Fibroblast of mammary gland (primary cell): ENCODE data around the gene MYCN.

Experiments used
- DNase-seq: peaks from one replicate; pipeline ENCODE4 v3.0.0-alpha.2; 2010; ENCODE audit warnings: low read depth
- H3K4me3 ChIP-seq: 2 replicates; pipeline ENCODE4 v1.5.1; 2011; ENCODE audit warnings: low read depth, mild to moderate bottlenecking, low read length, moderate library complexity; ENCODE audit not compliant: control insufficient read depth
- TF ChIP-seq, protein P1 (sequence below): conservative IDR thresholded peaks from 2 replicates; pipeline ENCODE4 v1.5.1; 2011; ENCODE audit warnings: low read depth, low read length, inconsistent platforms; ENCODE audit not compliant: control insufficient read depth, insufficient read depth

MYCN gene

DNA sequence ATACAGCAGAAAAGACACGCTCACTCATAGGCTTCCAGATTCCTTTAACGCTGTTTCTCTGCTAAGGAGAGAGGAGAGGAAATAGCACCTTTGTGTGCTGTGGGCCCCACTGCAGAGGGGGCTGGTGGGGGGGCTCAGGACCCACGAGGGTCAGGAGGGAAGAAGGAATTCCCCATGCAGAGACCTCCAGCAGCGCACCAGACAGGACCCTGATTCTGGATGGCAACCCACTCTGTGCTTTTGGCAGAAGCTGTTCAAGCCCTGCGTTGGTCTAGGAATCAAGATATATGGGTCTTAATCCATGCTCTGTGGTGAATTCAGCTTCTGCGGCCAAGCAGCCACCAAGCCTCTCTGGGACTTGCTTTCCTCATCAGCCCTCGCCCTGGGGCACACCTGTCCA, 31.0 kb downstream of the MYCN start:
- no peak for DNase-seq
- TF ChIP-seq, protein P1, sequence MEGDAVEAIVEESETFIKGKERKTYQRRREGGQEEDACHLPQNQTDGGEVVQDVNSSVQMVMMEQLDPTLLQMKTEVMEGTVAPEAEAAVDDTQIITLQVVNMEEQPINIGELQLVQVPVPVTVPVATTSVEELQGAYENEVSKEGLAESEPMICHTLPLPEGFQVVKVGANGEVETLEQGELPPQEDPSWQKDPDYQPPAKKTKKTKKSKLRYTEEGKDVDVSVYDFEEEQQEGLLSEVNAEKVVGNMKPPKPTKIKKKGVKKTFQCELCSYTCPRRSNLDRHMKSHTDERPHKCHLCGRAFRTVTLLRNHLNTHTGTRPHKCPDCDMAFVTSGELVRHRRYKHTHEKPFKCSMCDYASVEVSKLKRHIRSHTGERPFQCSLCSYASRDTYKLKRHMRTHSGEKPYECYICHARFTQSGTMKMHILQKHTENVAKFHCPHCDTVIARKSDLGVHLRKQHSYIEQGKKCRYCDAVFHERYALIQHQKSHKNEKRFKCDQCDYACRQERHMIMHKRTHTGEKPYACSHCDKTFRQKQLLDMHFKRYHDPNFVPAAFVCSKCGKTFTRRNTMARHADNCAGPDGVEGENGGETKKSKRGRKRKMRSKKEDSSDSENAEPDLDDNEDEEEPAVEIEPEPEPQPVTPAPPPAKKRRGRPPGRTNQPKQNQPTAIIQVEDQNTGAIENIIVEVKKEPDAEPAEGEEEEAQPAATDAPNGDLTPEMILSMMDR: no peak

DNA sequence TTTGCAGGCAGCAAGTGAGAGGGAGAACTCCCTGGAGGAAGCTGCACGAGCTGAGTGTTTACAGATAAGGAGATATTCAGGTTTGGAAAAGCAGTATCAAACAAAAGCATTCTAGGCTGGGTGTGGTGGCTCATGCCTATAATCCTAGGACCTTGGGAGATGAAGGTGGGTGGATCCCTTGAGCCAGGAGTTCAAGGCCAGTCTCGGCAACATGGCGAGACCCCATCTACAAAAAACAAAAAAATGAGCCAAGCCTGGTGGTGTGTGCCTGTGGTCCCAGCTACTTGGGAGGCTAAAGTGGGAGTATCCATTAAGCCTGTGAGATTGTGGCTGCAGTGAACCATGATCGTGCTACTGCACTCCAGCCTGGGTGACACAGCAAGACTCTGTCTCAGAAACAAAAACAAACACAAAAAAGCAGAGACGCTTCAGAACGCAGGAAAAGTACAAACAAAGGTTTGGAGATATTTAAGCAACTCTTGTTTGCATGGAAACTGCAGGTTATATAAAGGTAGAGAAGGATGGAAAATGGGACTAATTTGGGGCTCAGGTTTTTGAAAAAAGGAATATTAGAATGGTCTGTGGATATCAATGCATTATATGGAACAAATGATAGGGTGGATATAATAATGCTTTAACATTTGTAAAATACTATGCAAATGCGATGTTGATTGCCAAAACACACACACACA, 31.6 kb downstream of the MYCN start:
- no peak overlapping the region for H3K4me3 ChIP-seq
- TF ChIP-seq, protein P1: no peak
- DNase-seq: no peak

More for the DNA sequence above, 31.0 kb downstream of the MYCN start:
- H3K4me3 ChIP-seq: no peak overlapping the region

DNA sequence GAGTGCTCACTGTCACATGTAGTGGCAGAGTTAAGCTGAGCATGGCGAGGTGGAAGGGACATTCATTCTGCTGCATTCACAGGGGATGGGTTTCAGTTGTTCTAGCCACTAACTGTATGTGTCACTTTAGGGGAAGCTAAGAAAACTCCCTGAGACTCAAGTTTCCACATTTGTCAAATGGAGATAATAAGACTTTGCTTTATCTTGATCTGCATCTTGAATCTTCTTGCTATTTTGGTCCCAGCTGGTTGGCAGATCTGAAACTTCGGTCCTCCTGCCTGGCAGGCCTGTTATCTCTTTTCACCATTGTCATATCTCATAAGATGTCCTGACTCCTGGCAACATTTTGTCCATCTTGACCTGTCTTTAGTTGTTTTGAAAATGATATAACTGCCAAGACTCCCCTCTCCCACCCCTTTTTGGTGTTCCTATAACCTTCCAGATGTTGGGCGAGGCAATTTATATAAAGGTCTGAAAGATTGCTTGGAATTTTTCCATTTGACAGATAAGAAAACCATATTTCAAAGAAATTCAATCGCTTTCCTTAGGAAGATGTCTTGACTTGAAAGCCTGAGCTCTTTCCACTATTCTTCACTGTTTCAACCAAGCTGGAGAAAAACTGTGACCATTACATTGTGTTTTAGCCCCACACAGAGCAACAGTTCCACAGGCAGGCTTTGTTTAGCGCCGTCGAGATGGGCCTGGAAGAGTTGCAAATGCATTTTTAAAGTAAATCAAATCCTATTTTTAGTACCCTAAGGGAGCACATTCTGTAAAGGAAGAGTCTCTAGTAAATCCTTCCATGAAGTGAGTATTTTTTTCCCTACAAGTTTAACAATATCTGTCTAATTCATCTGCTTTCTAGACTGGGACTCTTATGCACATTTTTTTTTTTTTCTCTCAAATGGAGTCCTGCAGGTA, 33.4 kb downstream of the MYCN start:
- H3K4me3 ChIP-seq: no peak overlapping the region
- no peak for DNase-seq
- TF ChIP-seq, protein P1: no peak

DNA sequence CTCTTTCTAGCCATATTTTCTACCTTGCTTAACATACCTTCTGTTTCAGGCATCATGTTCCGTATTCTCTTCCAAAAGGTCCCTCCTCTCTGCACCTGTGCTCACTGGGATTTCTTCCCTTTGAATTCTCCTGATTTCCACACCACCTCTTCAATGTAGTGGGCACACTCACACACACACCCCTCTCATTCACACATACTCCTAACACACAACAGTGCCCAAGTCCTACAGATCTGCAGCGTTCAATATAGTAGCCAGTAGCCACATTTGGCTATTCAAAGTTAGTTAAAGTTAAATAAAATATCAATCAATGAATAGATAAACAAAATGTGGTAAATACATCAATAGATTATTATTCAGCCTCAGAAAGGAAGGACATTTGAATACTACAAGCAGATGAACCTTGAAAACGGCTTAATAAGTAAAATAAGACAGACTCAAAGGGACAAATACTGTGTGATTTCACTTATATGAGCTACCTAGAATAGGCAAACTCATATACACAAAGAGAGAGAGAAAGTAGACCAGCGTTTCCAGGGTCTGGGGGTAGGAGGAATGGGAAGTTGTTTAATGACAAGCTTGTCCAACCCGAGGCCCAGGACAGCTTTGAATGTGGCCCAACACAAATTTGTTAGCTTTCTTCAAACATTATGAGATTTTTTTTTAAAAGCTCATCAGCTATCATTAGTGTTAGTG, 34.4 kb downstream of the MYCN start:
- TF ChIP-seq, protein P1: no peak
- DNase-seq: no peak
- no peak overlapping the region for H3K4me3 ChIP-seq

DNA sequence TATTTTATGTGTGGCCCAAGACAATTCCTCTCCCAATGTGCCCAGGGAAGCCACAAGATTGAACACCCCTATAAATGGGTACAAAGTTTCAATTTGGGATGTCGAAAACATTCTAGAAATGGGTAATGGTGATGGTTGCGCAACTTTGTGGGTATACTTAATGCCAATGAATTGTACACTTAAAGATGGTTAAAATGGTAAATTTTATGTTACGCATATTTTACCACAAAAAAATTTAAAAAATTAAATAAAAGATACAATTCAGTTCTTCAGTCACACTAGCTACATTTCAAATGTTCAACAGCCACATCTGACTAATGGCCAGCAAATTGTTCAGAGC, 34.9 kb downstream of the MYCN start:
- DNase-seq: no peak
- no peak overlapping the region for H3K4me3 ChIP-seq
- TF ChIP-seq, protein P1: no peak

DNA sequence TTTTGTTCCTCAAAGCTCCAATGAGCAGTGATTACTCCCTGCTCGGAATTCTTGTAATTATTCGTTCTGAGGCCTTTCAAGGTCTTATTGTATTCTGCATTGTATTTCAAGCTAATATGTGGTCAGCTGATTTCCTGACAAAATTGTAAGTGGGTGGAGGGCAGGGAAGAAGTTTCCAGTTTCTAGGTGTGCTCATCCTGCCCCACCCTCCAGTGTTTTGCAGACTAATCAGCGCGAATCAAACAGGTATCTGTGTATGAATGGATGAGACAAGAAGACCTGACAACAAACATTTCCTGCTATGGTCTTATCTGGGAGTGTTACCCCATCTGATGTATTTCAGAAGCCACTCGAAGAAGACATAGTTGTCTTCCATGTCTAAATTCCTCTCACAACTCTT, 35.3 kb downstream of the MYCN start:
- no peak overlapping the region for H3K4me3 ChIP-seq
- no peak for DNase-seq
- TF ChIP-seq, protein P1: no peak
